ENCODE measurements around the gene RSPO3.

DNA sequence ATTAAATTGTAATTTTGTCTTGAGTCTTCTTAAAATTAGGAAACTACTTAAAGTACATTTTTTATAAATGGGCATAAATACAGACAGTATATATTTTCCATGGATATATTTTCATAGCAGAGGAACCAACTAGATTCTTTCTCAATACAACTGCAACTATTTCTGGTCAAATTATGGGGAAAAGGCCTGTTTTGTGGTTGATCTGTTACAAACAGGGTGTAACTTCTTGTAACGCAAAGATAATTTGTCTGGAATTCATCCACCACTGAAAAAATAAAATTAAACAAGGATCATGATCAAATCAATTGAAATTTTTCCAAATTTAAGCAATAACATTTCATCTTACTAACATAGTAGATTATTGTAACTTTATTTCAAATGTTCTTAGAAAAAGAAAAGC lies 81.0 kb downstream of the RSPO3 start:
- TF ChIP-seq BHLHE40 (IDR thresholded peaks at IDR 0.05; ENCODE audit: borderline replicate concordance) (no peak), NFRKB (IDR thresholded peaks at IDR 0.05) (no peak), SP1 (IDR thresholded peaks at IDR 0.05) (no peak), FOXA1 (IDR thresholded peaks at IDR 0.05) (no peak), SUZ12 (IDR thresholded peaks at IDR 0.05) (no peak), ELF4 (IDR thresholded peaks at IDR 0.05) (no peak), ARNT (IDR thresholded peaks at IDR 0.05) (no peak), FOXM1 (IDR thresholded peaks at IDR 0.05; ENCODE audit: borderline replicate concordance) (no peak), TARDBP (IDR thresholded peaks at IDR 0.05) (no peak)

Data from HEK293T (cell line).